ENCODE data around the gene MAGI2.
"Not testable (repeated sequence)": the region's sequence is repeated elsewhere in the genome, so short reads cannot be mapped to it uniquely, and the experiment has no call there.

- TF ChIP-seq CTCF, POLR2A (IDR thresholded peaks at IDR 0.05): not testable (repeated sequence)
Measured at GRCh38 chr7:79019711-79020110, 433.8 kb downstream of the MAGI2 start.
